ENCODE measurements around the gene HACD3. TPM values are rescaled to one million over a fixed set of nuclear protein-coding genes. Genes with fewer than 3 reads are reported as not detected.
A peak's percentile ranks its signal among the peaks of the same experiment; 100 is the strongest.

HACD3 gene
- total and polyA plus RNA-seq, 2 of the 13 experiments (the other 11 are each of a cell fraction or from before 2014, with no cell fraction given): 73.6 to 161 TPM

- TF ChIP-seq, protein P1, sequence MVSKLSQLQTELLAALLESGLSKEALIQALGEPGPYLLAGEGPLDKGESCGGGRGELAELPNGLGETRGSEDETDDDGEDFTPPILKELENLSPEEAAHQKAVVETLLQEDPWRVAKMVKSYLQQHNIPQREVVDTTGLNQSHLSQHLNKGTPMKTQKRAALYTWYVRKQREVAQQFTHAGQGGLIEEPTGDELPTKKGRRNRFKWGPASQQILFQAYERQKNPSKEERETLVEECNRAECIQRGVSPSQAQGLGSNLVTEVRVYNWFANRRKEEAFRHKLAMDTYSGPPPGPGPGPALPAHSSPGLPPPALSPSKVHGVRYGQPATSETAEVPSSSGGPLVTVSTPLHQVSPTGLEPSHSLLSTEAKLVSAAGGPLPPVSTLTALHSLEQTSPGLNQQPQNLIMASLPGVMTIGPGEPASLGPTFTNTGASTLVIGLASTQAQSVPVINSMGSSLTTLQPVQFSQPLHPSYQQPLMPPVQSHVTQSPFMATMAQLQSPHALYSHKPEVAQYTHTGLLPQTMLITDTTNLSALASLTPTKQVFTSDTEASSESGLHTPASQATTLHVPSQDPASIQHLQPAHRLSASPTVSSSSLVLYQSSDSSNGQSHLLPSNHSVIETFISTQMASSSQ (IDR thresholded peaks at IDR 0.05; ENCODE audit: low read depth): no peak
- TF ChIP-seq, protein P1 (CRISPR knock-in tag; IDR thresholded peaks at IDR 0.05; ENCODE audit: borderline replicate concordance): peak; percentile 55; the same call in 1 of the 2 replicates
- TF ChIP-seq ZNF562 (CRISPR knock-in tag; IDR thresholded peaks at IDR 0.05; ENCODE audit: borderline replicate concordance): peak; percentile 51; the same call in 1 of the 2 replicates
- TF ChIP-seq FOXP1 (IDR thresholded peaks at IDR 0.05): no peak
- no peak for TF ChIP-seq FOXP1 (CRISPR knock-in tag; IDR thresholded peaks at IDR 0.05)
- 0 out of 2 replicates have a peak, but pooled peaks have one; percentile 16 for TF ChIP-seq ZNF12 (CRISPR knock-in tag; IDR thresholded peaks at IDR 0.05)
- TF ChIP-seq ZNF496 (CRISPR knock-in tag; IDR thresholded peaks at IDR 0.05; ENCODE audit: insufficient replicate concordance): no peak
- 0 out of 2 replicates have a peak, but pooled peaks have one; percentile 52 for TF ChIP-seq KLF12 (CRISPR knock-in tag; IDR thresholded peaks at IDR 0.05; ENCODE audit: borderline replicate concordance)
- TF ChIP-seq DPF2 (CRISPR knock-in tag; IDR thresholded peaks at IDR 0.05; ENCODE audit: borderline replicate concordance, low read depth): no peak
- no peak for TF ChIP-seq ZNF326 (CRISPR knock-in tag; IDR thresholded peaks at IDR 0.05; ENCODE audit: borderline replicate concordance)
- peak; percentile 87 for TF ChIP-seq SALL1 (CRISPR knock-in tag; IDR thresholded peaks at IDR 0.05)
- peak; percentile 13; the same call in 1 of the 2 replicates for TF ChIP-seq PHF20 (CRISPR knock-in tag; IDR thresholded peaks at IDR 0.05)
- no peak for TF ChIP-seq ZKSCAN1 (IDR thresholded peaks at IDR 0.05; ENCODE audit: low read length)
- peak; percentile 32; the same call in 1 of the 2 replicates for TF ChIP-seq ZNF329 (CRISPR knock-in tag; IDR thresholded peaks at IDR 0.05; ENCODE audit: low read depth)
- TF ChIP-seq, protein P2, sequence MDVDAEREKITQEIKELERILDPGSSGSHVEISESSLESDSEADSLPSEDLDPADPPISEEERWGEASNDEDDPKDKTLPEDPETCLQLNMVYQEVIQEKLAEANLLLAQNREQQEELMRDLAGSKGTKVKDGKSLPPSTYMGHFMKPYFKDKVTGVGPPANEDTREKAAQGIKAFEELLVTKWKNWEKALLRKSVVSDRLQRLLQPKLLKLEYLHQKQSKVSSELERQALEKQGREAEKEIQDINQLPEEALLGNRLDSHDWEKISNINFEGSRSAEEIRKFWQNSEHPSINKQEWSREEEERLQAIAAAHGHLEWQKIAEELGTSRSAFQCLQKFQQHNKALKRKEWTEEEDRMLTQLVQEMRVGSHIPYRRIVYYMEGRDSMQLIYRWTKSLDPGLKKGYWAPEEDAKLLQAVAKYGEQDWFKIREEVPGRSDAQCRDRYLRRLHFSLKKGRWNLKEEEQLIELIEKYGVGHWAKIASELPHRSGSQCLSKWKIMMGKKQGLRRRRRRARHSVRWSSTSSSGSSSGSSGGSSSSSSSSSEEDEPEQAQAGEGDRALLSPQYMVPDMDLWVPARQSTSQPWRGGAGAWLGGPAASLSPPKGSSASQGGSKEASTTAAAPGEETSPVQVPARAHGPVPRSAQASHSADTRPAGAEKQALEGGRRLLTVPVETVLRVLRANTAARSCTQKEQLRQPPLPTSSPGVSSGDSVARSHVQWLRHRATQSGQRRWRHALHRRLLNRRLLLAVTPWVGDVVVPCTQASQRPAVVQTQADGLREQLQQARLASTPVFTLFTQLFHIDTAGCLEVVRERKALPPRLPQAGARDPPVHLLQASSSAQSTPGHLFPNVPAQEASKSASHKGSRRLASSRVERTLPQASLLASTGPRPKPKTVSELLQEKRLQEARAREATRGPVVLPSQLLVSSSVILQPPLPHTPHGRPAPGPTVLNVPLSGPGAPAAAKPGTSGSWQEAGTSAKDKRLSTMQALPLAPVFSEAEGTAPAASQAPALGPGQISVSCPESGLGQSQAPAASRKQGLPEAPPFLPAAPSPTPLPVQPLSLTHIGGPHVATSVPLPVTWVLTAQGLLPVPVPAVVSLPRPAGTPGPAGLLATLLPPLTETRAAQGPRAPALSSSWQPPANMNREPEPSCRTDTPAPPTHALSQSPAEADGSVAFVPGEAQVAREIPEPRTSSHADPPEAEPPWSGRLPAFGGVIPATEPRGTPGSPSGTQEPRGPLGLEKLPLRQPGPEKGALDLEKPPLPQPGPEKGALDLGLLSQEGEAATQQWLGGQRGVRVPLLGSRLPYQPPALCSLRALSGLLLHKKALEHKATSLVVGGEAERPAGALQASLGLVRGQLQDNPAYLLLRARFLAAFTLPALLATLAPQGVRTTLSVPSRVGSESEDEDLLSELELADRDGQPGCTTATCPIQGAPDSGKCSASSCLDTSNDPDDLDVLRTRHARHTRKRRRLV (CRISPR knock-in tag; IDR thresholded peaks at IDR 0.05): peak; percentile 79; the same call in 1 of the 2 replicates
- no peak for TF ChIP-seq HNF4A (CRISPR knock-in tag; IDR thresholded peaks at IDR 0.05)
These were observed at the start of gene HACD3 (continued) for GRCh38 chr15:65530318-65531111.

All from HepG2 (cell line).